Measurements from ENCODE around the gene LRRC32. TPM values are rescaled to one million over a fixed set of nuclear protein-coding genes. Genes with fewer than 3 reads are reported as not detected.

Gene LRRC32
- total RNA-seq, 1 donor from 2014 or later: 24.4 TPM

DNA sequence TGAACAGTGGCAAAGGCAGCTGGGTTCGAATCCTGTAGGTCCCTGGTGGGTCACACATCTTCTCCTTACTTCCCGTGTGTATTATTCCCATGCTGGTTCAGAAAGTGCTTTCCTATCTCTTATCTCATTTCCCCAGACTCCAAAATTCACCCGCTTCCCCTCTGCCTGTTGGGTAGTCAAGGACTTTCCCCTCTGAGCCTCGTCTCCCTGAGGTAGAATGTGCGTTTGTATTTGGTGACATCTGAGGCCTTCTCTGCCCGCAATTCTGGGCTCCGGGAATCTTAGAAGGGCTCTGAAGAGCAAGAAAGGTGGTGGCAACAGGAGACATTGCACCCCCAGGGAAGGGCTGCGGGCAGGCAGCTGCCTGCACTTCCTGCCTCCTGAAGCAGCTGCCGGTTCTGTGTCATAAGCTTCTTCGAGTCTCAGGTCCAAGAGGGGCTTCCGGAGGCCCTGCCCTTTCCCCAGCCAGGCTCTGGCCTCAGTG lies 5.9 kb downstream of the LRRC32 start:
- Histone ChIP-seq H3K9ac (ENCODE audit: low read length) (no peak overlapping the region), H3K27me3 (ENCODE audit: insufficient read depth, low read length) (no peaks in the 10 kb centered on the region), H3K79me2 (ENCODE audit: insufficient read depth, low read length) (peaks cover 5% of the 10 kb centered on the region), H3K4me1 (ENCODE audit: insufficient read depth, low read length) (peaks cover 10% of the 10 kb centered on the region), H3K4me2 (ENCODE audit: low read length) (no peak overlapping the region), H3K27ac (ENCODE audit: low read depth, low read length) (no peak overlapping the region), H2AFZ (ENCODE audit: low read depth, low read length) (no peak overlapping the region), H3K36me3 (ENCODE audit: insufficient read depth, low read length) (no peaks in the 10 kb centered on the region), H3K9me3 (ENCODE audit: insufficient read depth, low read depth, low read length) (no peaks in the 10 kb centered on the region), H4K20me1 (ENCODE audit: insufficient read depth, low read length) (no peaks in the 10 kb centered on the region), H3K4me3 (ENCODE audit: insufficient read depth, low read depth, low read length) (no peak overlapping the region)
- H3K36me3 Mint-ChIP-seq (ENCODE audit: low read depth, unreplicated experiment): peaks cover 20% of the 10 kb centered on the region
- H3K4me3 Mint-ChIP-seq (ENCODE audit: unreplicated experiment): no peak overlapping the region
- peaks cover 2% of the 10 kb centered on the region for H3K9me3 Mint-ChIP-seq (ENCODE audit: unreplicated experiment)
- DNase-seq (ENCODE audit: low read depth) (no peak), FAIRE-seq (no peak)
- peaks cover 44% of the 10 kb centered on the region for H3K27me3 Mint-ChIP-seq (ENCODE audit: low read depth, unreplicated experiment)
- H3K4me1 Mint-ChIP-seq (ENCODE audit: low read depth, unreplicated experiment): peaks cover 12% of the 10 kb centered on the region
- TF ChIP-seq EZH2 (IDR thresholded peaks at IDR 0.05; ENCODE audit: insufficient read depth, low read length): no peak
- no peak for TF ChIP-seq CTCF (IDR thresholded peaks at IDR 0.05; ENCODE audit: insufficient read depth, low read depth, low read length)
- no peak overlapping the region for H3K27ac Mint-ChIP-seq (ENCODE audit: unreplicated experiment)

DNA sequence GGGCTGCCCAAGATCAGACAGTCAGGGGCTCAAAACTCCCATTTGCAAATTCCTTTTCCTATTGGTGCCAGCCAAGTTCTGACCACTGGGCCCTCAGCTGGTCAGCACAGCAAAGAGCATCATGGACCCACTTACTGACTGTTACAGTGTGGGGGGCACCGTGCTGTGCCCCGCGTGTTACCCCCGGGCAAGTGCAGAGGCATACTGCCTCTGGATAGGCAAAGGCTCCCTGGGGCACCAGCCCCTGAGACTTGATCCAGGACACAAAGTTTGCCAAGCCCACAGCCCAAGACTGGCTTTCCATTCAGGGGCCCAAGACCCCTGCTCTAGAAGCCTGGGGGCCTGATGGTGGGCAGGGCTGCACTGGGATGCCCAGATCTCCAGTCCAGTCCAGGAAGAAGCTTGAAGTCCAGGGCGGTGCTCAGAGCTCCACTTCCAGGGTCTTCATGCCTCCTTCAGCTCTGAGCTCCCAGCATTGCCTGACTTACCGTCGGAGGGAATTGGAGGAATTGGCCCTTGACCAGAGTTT lies 6.6 kb downstream of the LRRC32 start:
- Mint-ChIP-seq H3K36me3 (ENCODE audit: low read depth, unreplicated experiment) (peaks cover 21% of the 10 kb centered on the region), H3K4me1 (ENCODE audit: low read depth, unreplicated experiment) (peaks cover 7% of the 10 kb centered on the region), H3K9me3 (ENCODE audit: unreplicated experiment) (peaks cover 2% of the 10 kb centered on the region), H3K27me3 (ENCODE audit: low read depth, unreplicated experiment) (peaks cover 46% of the 10 kb centered on the region), H3K27ac (ENCODE audit: unreplicated experiment) (no peak overlapping the region), H3K4me3 (ENCODE audit: unreplicated experiment) (no peak overlapping the region)
- H4K20me1 ChIP-seq (ENCODE audit: insufficient read depth, low read length): no peaks in the 10 kb centered on the region
- no peak overlapping the region for H3K4me2 ChIP-seq (ENCODE audit: low read length)
- no peak overlapping the region for H3K9ac ChIP-seq (ENCODE audit: low read length)
- H3K9me3 ChIP-seq (ENCODE audit: insufficient read depth, low read depth, low read length): no peaks in the 10 kb centered on the region
- no peaks in the 10 kb centered on the region for H3K27me3 ChIP-seq (ENCODE audit: insufficient read depth, low read length)
- peaks cover 3% of the 10 kb centered on the region for H3K79me2 ChIP-seq (ENCODE audit: insufficient read depth, low read length)
- H3K4me3 ChIP-seq (ENCODE audit: insufficient read depth, low read depth, low read length): no peak overlapping the region
- no peak overlapping the region for H3K27ac ChIP-seq (ENCODE audit: low read depth, low read length)
- no peak overlapping the region for H2AFZ ChIP-seq (ENCODE audit: low read depth, low read length)
- FAIRE-seq (no peak), DNase-seq (ENCODE audit: low read depth) (no peak)
- peaks cover 5% of the 10 kb centered on the region for H3K4me1 ChIP-seq (ENCODE audit: insufficient read depth, low read length)
- no peaks in the 10 kb centered on the region for H3K36me3 ChIP-seq (ENCODE audit: insufficient read depth, low read length)
- TF ChIP-seq CTCF (IDR thresholded peaks at IDR 0.05; ENCODE audit: insufficient read depth, low read depth, low read length) (no peak), EZH2 (IDR thresholded peaks at IDR 0.05; ENCODE audit: insufficient read depth, low read length) (no peak)

DNA sequence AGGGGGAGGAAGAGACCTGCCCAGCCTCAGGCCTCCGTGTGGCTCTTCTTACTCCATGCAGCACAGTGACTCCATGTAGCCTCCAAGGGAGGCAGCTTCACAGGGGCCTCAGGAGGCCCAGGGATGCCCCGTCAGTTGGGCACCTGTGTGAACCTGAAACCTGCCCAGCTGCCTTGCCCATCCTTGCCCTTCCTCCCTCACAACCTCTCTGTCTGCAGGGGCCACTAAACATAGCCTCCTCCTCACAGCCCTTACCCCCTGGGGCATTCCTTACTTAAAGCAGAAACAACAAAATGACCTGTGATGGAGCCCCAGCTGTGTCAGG lies 7.1 kb downstream of the LRRC32 start:
- no peak overlapping the region for H3K9ac ChIP-seq (ENCODE audit: low read length)
- TF ChIP-seq EZH2 (IDR thresholded peaks at IDR 0.05; ENCODE audit: insufficient read depth, low read length) (no peak), CTCF (IDR thresholded peaks at IDR 0.05; ENCODE audit: insufficient read depth, low read depth, low read length) (no peak)

More for the DNA sequence above, 7.1 kb downstream of the LRRC32 start:
- FAIRE-seq: no peak
- DNase-seq (ENCODE audit: low read depth): no peak
- peaks cover 50% of the 10 kb centered on the region for H3K27me3 Mint-ChIP-seq (ENCODE audit: low read depth, unreplicated experiment)
- no peak overlapping the region for H3K4me3 Mint-ChIP-seq (ENCODE audit: unreplicated experiment)
- Histone ChIP-seq H3K27me3 (ENCODE audit: insufficient read depth, low read length) (no peaks in the 10 kb centered on the region), H3K79me2 (ENCODE audit: insufficient read depth, low read length) (no peaks in the 10 kb centered on the region), H3K36me3 (ENCODE audit: insufficient read depth, low read length) (no peaks in the 10 kb centered on the region), H2AFZ (ENCODE audit: low read depth, low read length) (no peak overlapping the region), H3K4me1 (ENCODE audit: insufficient read depth, low read length) (peaks cover 3% of the 10 kb centered on the region), H3K4me2 (ENCODE audit: low read length) (no peak overlapping the region), H3K27ac (ENCODE audit: low read depth, low read length) (no peak overlapping the region), H4K20me1 (ENCODE audit: insufficient read depth, low read length) (no peaks in the 10 kb centered on the region), H3K9me3 (ENCODE audit: insufficient read depth, low read depth, low read length) (no peaks in the 10 kb centered on the region), H3K4me3 (ENCODE audit: insufficient read depth, low read depth, low read length) (no peak overlapping the region)
- peaks cover 2% of the 10 kb centered on the region for H3K9me3 Mint-ChIP-seq (ENCODE audit: unreplicated experiment)
- peaks cover 26% of the 10 kb centered on the region for H3K36me3 Mint-ChIP-seq (ENCODE audit: low read depth, unreplicated experiment)
- H3K4me1 Mint-ChIP-seq (ENCODE audit: low read depth, unreplicated experiment): peaks cover 6% of the 10 kb centered on the region
- H3K27ac Mint-ChIP-seq (ENCODE audit: unreplicated experiment): peak overlapping the region; percentile 69

All from astrocyte (in vitro differentiated cells and primary cell).